Kidney tubule cell (primary cell): ENCODE measurements around the gene RELT.

ENCODE experiments used
- DNase-seq: peaks from one replicate; pipeline ENCODE4 v3.0.0-alpha.2; 2018; ENCODE audit warnings: low spot score

RELT gene

GRCh38 chr11:73376160-73376802, at the start of gene RELT:
Gene RELT, plus strand, starts transcription at chr11:73376399. Its CDS starts 12,738 bp downstream, at chr11:73389137.
- DNase-seq: peak; percentile 94

DNA sequence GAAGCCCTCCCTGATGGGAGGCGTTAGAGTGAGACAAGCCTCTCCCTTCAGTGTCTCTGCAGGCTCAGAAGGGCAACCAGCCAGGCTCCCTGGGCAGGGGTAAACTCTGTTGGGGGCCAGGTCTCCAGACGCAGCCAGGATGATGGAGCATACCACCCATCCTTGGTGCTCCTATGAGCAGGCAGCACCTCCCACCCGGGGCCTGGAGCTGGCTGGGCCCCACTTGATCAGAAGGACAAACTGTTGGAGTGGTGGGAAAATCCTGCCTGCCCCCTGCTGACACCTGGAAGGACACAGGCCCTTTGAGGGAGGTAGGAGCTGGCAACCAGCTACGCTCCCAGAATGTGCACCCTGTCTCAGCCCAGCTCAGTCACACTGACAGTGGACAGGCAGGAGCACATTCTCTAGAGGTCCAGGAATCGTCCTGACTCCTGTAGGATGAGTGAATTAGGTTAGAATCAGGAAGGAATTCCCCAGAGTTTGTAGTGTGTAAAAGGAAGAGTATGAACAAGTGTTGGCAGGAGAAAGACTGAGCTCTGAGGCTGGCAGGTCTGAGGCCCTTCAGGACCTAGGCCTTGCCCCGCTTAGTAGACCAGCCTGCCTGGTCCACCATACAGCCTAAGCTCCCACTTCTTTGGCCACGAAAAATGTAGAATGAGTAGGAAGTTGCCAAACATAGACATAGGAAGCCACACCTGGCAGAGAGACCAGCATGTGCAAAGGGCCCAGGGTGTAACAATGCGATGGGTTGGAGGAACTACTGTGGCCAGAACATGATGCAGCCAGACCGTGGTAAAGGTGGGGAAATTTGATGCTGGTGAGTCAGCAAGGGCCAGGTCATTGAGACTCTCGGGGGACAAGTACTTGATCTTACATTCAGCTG, 49.0 kb upstream of the RELT start:
- peak; percentile 87 for DNase-seq

GRCh38 chr11:73327812-73328364, 48.3 kb upstream of the RELT start:
- no peak for DNase-seq

DNA sequence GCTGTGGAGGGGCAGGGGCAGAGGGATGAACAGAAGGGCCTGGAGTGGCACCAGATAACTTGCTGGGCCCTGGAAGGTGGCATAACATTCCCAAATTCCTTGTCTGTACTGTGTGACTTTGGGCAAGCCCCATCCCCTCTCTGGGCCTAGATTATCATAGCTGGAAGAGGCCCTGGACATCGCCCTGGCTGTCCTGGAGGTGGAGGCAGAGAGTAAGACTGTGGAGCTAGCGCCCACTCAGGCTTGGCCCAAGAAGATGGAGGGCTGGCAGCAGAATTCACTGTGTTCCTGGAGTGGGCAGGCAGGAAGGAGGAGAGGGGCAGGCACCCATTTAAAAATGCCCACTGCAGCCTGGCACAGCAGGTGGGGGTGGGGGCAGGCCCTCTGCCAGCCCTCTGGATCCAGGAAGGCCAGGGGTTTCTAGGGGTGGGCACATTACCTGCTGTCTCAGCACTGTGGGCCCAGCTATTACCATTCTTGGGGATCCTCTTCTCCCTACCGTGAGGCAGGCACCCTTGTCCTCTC, 45.6 kb upstream of the RELT start:
- peak; percentile 54 for DNase-seq

DNA sequence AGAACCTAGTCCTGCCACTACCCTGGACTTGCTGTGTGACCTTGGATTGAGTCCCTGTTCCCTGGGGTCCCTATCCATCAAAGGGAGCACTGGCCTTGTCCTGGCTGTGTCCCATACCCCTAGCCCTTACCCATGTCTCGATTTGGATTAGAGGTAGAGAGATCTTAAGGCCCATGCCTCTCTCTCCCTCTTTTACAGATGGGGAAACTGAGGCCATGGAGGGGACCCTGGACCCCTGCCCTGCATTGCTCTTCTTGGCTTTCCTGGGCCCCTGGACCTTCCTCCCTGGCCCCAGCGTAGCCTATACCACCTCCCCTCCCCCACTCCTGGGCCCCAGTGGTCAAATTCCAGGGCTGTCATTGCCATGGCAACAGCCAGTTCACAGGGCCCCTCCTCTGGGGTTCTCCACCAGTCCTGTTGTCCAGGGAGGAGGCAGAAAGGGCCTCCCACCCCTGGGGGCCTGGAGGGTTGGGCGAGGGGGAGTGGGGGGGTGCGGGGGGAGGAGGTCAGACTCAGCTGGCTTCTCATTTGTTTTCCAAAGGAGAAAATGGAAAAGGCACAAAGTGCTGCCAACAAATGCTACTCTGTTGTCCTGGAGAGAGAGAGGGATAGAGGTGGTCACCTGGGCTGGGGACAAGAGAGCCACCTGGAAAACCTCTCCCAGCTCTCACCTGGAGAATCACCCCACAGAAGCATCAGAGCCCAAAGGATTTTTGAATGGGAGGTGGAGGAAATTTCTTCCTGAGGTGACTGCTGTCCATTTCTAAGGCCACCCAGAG, 44.9 kb upstream of the RELT start:
- peak; percentile 35 for DNase-seq

DNA sequence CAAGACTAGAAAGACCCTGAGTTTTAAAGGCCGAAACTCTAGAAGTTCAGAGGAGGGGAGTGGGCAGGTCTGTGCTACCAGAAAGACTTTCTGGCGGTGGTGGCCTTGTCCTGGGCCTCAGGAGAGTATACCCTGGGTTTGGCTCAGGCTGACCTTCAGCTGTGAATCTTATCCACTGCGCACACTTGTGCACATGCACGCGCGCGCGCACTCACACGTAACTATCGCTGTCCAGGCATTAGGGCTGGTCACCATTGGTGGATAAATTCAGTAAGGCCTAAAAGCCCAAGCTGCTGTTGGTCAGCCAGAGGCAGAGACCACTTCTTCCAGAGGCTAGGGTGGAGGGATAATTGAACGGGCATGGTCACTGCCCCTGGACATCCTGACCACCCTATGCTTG, 43.0 kb upstream of the RELT start:
- DNase-seq: no peak

DNA sequence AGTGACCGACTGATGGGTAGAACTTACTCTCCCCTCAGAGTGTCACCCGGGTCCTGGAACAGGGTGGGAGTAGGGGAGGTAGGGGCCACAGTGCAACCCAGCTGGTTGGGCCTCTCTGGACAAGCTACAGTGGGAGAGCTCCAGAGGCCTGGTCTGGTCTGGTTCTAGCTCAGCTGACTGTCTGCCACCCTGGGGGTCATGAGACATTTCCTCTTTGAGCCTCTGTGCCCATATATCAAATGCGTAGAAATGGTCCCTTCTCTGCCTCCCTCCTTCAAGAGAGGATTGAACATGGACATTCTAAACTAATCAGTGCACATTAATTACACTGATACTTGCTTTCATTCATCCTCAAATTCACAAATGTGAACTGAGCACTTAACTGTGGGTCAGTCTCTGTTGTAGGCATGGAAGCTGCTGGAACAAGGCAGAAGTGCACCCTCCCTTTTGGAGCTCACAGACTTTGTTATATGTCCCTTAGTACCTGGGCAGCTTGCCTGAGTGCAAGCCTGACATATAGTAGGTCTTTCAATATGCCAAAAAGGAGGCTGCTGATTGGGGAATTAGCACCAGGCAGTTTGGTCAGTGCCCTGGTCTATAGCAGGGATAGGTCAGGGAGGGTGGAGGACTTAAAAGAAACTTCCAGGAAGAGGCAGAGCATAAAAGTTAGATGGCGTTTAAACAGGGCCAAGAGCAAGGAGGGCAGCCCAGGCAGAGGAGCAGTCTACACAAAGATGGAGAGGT, 42.4 kb upstream of the RELT start:
- peak; percentile 25 for DNase-seq

GRCh38 chr11:73334384-73335203, 41.6 kb upstream of the RELT start:
- peak; percentile 86 for DNase-seq

DNA sequence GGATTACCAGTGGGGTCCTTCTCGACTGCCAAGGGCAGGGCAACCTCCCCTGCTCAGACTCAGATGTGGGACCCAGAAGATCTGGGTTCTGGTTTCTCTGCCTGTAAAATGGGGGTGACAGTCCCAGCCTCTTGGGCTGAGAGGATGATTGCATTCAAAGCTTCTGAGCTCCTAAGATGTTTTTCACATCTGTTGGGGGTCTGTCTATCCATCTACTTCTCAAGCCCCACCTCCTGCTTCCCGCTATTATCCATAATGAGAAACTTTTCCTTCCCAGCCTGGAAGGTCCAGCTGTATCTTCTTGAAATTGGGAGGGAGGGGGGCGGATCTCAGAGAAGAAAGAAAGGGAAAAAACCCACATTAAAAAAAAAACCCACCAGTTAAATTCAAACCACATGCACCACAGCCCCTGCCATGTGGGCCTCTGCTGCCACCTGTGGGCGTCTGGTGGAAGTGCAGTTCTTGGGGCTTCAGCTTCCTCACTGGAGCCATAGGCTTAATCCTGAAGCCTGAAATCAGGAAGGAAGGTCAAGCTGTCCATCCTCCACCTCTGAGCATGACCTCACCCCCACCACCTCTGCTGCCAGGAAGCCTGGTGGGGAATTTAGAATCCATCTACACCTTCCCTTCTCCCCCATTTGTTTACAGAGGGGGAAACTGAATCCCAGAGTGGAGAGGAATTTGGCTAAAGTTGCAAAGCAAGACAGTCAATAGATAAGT, 40.8 kb upstream of the RELT start:
- DNase-seq: peak; percentile 83

DNA sequence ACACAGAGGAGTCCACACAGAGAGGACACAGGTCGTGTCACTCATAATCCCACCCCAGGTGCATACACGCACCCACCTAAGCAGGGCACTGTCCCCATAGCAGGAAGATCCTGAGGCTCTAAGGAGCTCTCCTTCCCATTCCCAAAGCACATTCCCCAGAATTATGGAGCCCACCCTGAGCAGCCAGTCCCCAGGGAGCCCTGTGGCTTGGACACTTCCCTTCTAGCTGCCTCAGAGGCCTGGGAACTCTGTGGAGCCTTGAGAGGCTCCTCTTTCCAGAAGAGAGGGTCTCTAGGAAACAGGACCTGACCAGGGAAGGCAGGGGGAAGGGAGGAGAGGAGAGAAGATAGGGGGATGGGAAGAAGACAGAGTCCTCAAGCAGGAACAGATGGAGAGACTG, 38.4 kb upstream of the RELT start:
- no peak for DNase-seq

DNA sequence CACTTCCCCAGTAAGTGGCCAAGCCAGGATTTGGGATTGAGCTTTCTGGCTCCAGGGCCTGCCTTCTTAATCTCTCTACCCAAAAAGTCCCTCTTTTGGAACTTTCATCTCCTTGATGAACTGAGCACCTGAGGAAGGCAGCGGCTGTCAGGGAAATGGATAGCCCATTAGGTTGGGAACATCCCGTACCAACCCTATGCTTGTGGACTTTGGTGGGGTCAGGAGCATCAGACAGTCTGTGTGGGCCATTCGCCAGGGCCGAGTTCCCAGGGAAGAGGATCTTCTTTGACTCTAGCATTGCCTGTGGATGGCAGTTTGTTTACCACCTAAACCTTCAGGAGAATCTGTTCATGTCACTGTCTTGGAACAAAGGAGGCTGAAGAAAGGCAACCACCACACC, 37.9 kb upstream of the RELT start:
- DNase-seq: no peak

DNA sequence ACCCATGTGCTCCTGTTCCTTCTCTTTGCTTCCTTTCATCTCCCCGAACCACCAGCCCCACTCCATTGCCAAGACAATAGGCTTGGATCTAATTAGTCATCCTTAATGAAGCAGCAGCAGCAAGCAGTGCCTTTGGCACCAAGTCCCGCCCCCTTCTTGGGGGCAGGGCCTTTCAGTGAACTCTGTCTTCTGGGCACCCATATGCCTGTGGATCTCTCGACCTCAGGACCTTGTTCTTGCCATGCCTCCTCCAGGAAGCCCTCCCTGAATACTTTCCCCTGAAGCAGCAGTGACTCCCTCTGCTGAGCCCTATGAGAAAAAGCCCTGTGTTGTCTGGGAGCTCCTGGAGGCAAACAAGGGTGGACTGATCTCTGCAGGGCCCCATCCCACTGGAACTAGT, 36.0 kb upstream of the RELT start:
- DNase-seq: peak; percentile 9

- DNase-seq: no peak
Measured at GRCh38 chr11:73342633-73343032, 33.6 kb upstream of the RELT start.

DNA sequence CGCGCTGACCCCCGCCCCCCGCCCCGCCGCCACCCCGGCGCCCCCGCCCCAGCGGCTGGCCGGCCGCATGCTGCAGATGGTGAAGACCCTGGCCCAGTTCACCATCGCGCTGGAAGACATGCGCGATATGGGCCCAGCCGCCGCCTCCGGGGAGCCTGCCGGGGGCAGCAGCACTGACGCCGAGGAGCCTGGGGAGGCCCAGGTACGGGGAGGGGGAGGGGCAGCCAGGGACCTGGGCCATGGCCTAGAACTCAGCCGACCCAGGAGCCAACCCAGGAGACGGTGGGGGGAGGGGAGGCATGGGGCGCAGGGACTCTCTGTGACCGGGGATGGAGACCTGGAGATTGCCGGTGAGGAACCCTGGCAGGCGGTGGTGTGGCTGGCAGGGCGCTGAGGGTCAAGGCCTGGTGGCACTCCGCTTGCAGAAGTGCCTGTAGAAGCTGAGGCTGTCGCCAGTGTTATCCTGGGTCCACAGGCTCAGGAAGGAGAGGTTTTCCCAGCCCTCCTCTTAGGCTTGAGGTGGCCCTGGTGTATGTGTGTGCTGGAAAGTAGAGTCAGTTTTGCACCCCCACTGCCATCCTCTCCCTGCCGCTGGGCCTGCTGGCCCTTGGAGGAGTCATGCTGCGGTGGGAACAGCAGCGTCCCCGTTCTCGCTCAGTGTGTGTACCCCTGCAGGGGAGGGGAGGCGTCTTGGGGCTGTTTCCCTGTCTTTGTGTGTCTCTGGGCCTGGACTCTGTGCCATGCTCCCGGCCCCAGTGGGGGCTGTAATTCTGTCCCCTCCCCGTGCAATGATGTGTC, 32.9 kb upstream of the RELT start:
- no peak for DNase-seq

GRCh38 chr11:73344191-73344607, 32.0 kb upstream of the RELT start:
- DNase-seq: peak; percentile 18

- no peak for DNase-seq
Measured at GRCh38 chr11:73345481-73346160, 30.6 kb upstream of the RELT start.

- DNase-seq: no peak
Measured at GRCh38 chr11:73346186-73346935, 29.8 kb upstream of the RELT start.

- DNase-seq: no peak
Measured at GRCh38 chr11:73347067-73347466, 29.1 kb upstream of the RELT start.
